Right renal cortex interstitium (tissue), 3 donors: ENCODE measurements around the gene FYN. TPM values are rescaled to one million over a fixed set of nuclear protein-coding genes. Genes with fewer than 3 reads are reported as not detected.
"Not testable (repeated sequence)": the region's sequence is repeated elsewhere in the genome, so short reads cannot be mapped to it uniquely, and the experiment has no call there.

Source experiments
- DNase-seq, 3 donors: peaks; one replicate each; pipeline ENCODE4 v3.0.0-alpha.2; 2013; ENCODE audit warnings: low read depth in 3 of 3, low spot score in 2 of 3
- polyA plus RNA-seq, 3 donors: library from polyadenylated mRNA; unstranded; fragments of 120-200 nt; gene quantifications; one replicate each; pipeline ENCODE4 v1.2.1, GENCODE V29; 2013; ENCODE audit not compliant: insufficient read length in 3 of 3

FYN gene
- polyA plus RNA-seq, 3 donors = 162 to 190 (median 187) TPM

DNA sequence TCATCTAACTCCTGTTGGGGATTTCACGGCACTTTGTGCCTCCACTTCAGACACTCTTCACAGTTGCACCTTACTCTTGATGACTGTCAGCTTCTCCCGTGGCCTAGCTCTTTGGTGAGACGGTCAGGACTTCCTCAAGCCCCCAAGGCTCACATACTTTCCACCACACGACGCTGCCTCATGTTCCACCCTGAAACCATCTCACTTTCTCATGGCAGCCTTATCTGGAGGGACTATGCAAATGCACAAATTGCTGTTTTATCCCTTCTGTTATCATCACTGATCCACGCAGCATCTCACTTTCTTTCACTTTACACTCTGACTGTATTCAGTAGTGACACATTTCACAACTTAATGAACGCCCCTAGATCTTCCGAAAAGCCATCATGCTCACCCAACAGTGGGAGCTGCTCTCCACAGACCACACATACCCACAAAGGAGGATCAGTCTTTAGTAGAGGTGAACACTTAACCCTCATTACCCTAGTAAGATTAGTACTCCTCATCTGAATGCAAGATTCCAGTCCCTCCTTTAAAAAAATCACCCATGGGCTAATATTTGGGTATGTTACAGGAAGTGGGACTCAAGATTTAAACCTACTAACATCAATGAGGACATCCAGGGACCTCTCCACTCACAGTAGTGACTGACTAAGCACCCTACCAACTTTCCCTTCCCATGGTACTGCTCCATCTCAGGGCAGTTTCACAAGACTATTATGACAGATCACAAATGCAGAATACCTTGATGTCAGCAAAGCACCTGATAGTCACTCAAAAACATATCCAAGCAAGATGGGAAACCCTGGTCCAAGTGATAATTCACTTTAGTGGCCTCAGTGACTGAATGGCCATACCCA, 35.4 kb downstream of the FYN start:
- DNase-seq = no peak

DNA sequence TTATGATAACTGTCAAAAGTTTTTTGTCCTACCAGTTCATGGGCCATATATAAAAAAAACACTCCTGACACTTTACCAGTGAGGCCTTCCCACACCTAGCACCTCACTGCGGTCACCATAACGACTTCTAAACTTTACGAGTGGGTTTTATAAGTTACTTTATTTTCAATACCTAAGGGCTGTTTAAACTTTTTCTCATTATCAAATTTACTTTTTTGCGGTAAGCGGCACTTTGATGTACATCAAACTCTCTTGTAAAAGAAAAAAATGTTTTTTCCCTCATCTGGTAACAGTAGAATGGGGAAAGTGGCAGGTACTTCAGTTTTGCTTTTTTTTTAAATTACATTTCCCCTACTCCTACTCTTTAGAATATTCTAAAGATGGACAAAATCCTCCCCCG, 36.2 kb downstream of the FYN start:
- DNase-seq = no peak

DNA sequence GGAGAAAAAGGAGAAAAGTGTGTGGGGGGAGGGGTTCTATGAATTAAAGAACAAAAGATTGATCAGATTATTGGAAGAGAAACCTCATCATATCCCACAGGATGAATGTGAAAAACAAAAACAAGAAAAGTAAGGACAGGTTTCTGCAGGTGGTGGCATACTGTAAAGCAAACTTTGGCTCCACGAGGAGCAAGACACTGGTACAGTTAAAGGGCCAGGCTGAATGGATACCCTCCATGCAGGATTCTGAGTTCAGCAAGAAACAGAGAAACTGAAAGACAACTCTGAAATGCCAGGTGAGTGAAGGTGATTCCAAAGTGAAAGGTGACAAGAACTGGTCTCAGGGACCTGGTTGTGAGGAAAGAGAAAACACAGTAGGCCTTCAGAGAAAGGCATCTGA, 37.4 kb downstream of the FYN start:
- no peak for DNase-seq

DNA sequence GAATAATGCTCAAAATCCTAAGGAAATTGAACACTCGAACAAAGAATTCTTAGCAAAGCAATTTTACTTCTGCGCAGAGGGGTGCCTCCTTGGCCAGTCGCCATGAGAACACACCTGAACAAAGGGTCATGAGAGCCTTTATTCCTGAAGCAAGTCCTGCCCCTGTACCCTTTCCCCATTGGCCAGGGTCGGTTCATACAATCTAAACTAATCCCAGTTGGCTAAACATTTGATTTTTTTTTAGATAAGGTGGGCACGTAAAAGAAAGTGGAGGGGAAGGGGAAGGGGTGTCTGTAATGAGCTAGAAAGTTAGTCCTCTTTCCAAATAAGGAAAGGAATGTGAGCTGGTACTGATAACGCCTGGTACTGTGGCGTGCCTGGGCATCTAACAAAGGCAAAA, 37.9 kb downstream of the FYN start:
- not testable (repeated sequence) for DNase-seq

DNA sequence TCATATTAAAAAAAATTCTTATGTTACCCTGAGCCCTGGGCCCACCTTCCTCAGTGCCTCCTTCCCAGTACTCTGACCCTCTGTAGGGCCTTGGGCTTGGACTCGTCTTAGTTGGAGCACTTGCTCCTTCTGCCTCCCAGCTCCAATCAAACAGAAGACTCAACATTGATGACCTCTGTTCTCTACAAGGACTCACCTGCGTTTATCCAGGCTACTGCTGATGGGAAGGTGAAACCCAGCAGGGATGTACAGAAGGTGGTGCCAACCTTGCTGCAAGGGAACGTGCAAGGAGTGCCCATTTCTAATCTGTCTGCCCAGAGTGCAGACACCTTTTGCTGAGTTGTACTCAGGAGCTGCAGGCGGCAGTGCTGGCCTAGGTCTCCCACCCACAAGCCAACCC, 38.9 kb downstream of the FYN start:
- DNase-seq = no peak

DNA sequence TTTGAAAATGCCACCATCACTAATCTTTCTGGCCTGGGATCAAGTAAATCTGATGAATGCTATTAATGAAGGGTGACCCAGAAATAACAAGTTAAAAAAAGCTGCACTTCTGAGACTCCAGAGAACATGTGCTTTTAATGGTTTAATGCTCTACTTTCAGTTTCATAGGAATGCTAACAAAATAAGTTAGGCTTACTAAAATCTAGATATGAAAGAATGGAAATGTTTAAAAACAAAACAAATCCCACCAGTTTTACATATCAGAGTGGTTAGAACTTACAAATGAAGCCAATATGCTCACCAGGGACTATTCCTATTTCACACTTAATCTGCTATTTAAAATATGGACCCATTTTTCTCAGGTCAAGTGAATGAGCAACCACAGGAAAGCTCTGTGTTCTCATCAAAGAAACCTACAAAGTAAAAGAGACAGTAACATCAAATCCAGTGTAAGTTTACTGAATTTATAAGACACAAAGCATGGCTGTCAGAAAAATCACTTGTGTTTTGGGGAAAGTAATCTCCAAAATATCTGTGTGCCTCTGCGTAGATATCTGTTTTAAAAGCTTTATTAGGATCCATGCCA, 40.3 kb downstream of the FYN start:
- no peak for DNase-seq

DNA sequence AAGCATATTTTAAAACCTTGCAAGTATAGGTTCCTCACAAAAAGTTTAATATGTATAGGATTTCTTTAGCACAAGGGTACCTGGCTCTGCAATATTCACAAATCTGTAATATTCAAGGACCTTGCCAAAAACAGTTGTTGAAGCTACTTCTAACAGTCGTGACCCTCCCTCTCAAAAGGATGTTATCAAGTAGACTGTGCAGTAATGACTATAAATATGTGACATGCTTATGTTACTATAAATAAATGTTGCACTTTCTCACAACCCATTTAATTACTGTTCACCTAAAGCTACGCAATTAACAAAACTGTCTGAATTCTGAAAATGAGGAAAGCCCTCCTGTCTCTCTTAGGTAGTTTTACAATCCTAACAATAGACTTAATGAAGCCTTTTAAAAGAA, 41.8 kb downstream of the FYN start:
- no peak for DNase-seq

DNA sequence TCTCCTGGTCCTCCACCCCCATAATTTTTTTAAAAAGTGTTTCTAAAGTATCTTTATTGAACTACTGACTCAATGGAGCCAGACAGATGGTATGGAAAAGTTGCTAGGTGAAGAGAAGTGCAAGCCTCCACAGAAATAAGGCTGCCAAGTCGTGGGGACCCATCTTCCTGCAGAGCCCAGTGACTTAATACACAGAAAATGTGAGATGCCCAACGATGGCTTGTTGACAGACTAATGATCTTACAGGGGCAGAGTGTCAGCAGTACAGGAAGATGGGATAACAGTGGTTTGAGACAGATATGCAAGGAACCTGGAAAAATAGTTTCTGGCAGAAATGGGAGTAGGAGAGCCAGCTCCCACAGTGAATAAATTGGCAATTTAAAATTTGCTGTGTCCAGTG, 43.3 kb downstream of the FYN start:
- DNase-seq = no peak

DNA sequence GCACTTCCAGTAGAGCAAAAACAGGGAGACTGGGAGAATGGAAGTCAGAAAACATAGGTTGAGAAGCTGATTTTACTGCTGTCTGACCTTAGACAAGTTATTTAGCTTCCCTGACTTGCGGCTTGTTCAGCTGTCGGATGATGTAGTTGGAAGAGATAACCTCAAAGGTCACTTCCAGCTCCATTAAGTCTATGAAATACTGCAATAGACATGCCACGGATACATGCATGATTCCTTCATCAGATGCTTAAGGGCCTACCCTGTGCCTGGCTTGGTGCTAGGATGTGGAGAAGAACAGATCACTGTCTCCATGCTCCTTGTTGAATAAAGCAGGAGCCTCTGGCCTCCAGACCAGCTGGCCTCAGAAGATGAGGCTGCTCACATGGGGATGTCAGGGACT, 43.7 kb downstream of the FYN start:
- no peak for DNase-seq

DNA sequence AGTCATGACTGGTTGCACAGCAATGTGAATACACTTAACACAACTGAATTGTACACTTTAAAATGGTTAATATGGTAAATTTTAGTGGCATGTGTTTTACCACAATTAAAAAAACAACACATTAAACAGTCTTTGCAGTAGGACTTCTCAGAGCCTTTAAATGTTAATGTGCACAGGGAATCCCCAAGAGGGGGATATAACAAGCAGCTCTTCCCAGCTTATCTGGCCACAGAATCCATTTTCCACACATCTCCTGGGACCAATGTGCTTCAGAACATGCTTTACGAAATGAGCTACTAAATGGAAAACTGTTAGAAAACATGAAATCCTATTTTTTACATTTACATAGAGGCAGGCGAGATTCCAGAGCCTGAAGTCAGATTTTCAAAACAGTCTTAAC, 44.4 kb downstream of the FYN start:
- DNase-seq = no peak

DNA sequence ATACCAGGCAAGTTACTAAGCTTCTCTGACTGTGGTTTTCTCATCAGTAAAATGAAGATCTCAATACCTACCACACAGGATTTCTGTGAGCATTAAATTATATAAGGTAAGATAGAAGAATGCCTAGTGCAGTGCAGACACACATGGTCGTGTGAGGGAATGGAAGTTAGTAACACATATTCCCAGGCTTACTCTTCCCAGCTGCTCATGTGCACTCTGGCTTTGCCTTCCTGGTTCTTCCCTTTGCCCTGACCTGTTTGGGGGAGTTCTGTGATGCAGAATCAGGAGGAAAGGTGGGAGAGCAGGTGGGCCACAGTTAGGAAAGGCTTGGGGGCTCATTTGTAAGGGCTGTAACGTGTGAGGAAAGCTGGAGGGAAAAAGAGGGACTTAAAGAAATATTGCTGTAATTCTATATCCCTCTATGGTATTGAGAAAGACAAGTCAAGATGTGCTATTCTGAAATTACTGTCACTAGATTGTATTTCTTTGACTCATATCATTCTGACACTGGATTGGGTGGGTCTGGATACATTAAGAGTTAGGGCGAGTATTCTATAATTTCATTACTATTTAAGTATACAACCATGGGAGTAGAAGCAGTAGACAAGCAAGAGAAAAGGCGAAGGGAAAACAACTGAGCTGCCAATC, 47.7 kb downstream of the FYN start:
- DNase-seq = no peak

DNA sequence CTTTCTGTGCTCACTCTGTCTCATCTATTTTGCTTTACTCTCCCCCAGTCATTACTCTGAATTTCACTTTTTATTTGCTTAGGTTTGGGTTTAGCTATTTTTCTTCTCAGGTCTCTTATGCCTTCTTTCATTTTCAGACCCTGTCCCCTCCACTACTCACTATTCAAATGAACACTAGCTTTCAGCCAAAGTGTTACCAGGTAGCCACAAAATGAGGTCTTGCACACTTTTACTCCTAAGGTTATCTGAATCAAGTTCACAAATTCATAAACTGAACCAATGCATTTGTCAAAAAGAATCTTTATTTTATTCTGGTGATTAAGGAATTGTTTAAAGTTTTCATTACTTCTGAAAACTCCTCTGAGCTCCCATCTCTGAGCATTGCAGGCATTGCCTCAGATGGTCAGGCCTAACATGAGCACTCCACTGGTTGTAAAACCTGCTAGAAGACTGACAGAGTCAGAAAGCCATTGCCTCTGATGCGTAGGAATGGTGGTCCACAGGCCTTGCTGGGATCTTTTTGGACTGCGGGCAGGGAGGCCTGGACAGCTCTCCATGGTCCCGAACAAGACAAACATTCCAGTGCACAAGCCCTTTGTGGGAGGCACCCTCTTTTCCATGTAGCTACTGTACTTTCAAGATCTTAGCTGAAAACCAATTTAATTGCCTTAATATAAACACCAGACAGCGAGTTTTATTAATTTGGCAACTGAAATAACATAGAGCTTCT, 48.5 kb downstream of the FYN start:
- DNase-seq = no peak

DNA sequence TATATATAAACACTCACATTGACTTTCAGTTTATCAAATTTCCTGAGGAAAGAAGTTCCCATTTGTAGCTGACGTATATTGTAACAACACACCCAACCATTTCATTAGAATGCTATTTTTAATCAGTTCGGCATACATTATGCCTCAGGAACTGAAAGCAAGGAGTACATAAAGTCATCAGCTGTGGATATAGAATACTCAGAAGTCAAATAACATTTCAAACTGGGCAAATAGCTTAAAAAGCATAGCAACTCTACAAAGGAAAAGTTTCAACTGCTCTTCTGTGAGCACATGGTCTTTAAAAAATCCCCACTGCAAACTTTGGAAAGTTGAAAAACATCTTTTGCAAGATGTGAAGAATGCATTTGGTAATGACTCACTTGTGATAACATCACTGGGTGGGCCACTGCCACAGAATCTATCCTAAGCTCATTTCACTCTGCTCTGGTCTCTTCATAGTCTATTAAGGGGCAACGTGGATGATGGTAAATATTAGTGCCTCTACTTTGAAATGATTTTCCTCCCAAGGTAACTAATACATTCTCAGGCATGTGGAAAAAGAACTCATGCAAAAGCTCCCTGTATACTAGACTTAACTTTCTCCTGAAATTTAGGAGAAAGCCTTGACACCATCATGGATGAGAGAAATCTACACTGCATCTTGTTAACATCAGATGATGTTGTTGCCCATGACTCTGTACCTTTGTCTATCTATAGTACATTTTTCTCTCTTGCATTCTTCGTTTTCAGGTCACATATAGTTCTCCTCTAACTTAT, 49.2 kb downstream of the FYN start:
- DNase-seq = no peak

DNA sequence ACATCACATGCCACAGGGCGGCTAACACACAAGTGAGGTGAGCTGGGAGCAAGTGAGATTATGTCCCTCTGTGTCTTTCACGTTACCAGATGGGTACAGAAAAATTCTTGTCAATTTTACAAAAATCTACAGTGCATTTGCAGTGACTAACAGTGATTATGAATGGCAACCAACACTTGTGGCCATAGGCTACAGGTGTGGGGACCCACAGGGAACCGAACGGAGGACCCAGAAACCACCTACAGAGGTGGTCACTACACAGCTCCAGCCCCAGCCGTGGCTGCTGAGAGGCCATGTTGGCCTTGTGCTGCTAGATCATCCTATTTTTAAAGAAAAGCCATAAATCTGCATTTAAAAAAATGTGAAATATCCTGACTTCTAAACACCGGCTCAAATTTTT, 50.2 kb downstream of the FYN start:
- no peak for DNase-seq

DNA sequence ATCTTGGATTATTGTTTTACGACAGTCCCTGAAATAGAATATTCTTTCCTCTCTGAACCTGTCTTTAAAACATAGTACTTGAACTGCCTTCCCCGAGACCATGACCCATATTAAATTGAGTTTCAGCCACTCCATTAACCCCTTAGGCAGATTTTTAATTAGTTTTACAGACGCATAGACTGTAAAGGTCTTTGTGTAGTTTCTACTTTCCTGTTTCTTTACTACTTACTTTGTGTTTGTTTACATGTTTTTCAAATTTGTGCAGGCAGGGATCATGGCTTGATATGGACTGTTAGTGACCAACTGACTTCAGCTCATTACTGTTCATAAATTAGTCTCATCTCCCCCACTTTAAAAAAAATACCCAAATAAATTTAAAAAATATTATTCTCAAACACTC, 53.8 kb downstream of the FYN start:
- DNase-seq = no peak

DNA sequence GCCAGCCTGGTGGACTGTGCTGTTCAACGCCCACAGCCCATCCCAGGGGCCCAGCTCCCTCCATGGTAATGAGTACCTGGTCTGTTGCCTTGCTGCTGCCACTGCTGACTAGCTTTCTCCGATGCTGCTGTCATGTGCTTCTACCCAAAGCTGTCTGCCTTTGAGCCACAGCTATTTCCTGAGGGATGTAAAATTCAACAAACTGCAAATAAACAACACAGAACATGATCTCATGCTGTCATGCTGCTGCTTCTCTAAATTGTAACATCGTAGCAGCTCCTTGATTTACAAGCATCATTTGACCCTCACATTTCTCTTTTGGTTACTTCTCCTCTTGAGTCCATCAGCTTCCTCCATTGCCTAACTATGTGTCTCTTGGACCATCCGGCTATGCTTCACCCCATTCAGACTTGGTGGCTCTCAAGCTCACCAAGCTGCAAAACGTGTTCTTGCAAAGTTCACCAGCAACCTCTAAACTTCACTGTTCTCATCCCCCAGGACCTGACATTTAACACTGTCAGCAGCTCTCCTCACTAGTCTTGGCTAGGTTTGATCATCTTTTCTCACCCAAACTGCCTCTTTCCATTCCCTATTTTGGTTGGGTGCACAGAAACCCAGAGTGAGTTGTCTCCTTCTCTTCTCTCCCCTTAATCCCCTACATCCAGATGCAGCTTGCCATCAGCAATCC, 54.6 kb downstream of the FYN start:
- no peak for DNase-seq

DNA sequence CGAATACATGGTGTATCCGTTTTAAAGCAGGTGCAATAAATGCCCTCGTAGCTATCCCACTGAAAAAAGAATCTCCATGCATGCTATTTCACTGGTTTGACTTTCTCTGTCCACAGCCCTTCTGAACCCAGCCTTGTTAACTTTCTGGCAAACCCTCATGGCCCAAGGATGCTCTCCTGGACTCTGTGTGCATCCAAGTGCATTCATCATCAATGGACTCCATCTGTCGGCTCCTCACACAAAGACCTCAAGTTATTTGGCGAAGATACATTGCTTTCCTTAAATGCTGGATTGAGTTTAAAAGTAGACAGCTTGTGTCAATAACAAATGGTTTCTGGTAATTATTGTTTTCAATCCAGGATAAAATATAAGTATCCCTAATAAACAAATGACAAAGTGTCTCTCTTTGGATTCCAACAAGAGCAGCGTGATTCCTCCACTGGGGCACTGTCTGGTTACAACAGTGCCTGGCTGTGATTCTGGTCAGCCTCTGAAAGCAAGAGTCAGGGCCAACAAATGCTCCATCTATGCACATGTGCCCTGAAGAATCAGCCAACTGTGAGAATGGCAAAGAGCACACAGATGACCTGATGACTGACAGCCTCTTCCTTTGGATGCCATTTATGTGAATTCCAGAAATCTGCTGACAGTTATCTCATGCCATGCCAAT, 55.7 kb downstream of the FYN start:
- no peak for DNase-seq

DNA sequence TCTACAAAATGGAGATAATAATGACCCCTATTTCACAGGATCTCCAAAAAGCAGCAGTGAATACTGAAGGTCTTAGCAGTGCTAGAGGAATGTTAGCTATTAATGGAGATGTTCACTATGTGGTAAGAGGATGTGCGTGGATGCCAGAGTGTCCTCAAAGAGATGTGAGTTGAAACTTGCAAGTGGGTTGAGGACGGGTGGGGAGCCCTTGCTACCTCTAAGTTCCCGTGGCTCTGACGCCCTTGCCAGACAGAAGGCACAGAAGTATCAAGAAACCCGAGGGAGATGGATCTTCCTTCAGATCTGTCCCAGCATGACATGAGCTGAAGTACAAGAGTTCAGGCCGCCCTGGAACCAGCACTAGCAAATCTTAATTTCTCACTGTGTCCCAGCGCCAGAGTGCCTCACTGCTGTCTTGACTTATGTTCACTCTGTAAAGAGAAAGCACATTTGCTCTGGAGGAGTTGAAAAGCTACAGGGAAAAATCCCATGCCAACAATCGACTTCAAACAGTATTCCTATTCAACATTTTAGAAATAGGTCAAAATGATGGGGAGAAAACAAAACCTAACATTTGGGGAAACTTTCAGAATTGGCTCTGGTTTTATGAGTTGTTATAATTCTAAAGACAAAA, 59.5 kb downstream of the FYN start:
- no peak for DNase-seq

DNA sequence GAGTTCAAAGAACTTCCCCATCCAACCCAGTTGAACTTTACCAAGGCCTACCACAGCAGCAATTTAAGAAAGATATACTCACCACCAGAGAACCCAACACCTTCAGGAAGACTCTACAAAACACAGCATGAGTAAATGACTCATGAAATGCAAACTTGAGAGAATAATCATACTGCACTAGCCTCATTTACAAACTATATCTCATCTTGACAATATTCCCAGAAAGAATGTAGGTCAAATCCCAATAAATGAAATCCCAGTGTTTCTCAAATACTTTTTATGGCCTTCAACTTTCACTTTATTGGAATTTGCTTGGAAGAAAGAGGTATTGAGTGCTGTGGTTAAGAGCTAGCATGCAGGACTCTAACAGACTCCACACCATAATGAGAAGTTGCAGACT, 60.0 kb downstream of the FYN start:
- DNase-seq = no peak
